GM12873 (cell line): ENCODE data around the gene CDC42BPG.

Experiments used
- TF ChIP-seq, protein P1 (sequence below): IDR thresholded peaks from 2 replicates; pipeline ENCODE4 v1.5.1; 2012; ENCODE audit warnings: low read depth, mild to moderate bottlenecking, moderate library complexity, low read length, control low read depth; ENCODE audit not compliant: insufficient read depth; ENCODE audit errors: missing control alignments

CDC42BPG gene

DNA sequence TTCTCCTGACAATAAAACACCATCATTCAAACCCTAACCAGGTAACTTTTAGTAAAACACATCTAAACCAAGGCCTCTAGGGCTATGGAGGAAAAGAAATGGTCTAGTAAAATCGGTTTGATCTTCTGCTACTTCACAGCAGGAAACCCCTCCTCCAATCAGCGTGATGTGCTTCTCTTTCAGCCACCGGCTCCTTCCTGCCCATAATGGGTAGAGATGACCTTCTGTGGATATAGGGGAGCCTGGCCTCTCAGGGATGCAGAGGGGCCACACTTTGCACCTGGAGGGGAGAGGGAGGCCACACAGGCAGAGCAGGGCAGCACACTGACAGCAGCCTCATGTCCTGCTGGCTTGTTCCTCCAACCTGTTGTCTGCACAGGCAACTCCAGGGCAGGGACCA is 27.0 kb upstream of the CDC42BPG start:
- TF ChIP-seq, protein P1, sequence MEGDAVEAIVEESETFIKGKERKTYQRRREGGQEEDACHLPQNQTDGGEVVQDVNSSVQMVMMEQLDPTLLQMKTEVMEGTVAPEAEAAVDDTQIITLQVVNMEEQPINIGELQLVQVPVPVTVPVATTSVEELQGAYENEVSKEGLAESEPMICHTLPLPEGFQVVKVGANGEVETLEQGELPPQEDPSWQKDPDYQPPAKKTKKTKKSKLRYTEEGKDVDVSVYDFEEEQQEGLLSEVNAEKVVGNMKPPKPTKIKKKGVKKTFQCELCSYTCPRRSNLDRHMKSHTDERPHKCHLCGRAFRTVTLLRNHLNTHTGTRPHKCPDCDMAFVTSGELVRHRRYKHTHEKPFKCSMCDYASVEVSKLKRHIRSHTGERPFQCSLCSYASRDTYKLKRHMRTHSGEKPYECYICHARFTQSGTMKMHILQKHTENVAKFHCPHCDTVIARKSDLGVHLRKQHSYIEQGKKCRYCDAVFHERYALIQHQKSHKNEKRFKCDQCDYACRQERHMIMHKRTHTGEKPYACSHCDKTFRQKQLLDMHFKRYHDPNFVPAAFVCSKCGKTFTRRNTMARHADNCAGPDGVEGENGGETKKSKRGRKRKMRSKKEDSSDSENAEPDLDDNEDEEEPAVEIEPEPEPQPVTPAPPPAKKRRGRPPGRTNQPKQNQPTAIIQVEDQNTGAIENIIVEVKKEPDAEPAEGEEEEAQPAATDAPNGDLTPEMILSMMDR, result no peak

DNA sequence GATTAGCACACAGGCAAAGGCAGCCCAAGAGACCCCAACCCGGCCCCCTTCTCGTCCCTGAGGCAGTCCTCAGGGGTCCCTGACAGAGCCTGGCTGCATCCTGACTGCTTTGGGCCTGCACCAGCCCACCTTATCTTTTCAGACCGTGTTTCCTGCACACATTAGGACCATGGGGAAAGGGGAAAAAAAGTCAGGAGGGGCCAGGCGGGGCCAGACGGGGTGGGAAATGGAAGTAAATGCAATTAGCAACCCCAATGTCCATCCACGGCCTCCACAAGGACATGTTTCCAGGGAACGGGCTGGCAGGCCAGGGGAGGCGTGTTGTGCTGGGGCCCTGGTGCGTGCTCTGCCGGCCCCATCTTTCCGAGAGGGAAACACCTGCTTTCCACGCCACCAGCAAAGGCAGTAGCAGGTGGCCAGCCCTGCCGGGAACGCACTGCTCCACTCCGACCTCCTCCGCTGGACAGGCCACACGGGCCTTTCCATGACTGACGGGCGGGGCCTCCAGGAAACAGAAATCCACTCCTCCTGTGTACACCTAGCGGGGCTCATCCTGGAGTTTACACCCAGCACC is 26.5 kb upstream of the CDC42BPG start:
- TF ChIP-seq, protein P1, result no peak

DNA sequence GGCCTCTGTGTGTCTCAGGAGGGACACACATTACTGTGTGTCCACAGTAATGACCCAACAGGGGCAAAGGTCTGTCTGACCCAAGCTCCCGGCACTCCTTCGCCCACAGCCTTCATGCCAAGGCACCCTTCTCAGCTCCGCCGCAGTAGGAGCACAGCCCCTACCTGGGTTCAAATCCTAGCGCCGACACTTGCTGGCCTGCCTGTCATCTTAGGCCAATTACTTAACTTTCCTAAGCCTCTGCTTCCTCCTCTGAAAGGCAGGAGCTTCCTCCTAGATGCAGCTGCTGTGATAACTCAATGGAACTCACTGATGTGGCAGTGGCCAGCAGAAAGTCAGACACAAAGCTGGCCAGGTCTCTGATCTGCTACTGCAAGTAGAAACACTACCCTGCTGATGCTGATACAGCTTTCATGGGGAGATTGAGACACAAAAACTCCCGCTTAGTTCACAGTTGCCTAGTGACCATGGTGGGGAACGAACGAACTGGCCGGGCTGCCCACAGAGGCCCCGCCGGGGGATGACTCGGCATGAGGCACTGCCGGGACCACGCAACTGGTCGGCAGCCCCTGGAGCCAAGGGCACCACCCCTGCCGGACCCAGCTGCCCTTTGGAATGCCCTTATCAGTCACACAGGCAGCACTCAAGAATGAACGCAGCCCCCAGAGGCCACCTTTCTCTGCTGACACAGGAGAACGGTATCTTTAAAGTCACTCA is 25.9 kb upstream of the CDC42BPG start:
- TF ChIP-seq, protein P1, result no peak

DNA sequence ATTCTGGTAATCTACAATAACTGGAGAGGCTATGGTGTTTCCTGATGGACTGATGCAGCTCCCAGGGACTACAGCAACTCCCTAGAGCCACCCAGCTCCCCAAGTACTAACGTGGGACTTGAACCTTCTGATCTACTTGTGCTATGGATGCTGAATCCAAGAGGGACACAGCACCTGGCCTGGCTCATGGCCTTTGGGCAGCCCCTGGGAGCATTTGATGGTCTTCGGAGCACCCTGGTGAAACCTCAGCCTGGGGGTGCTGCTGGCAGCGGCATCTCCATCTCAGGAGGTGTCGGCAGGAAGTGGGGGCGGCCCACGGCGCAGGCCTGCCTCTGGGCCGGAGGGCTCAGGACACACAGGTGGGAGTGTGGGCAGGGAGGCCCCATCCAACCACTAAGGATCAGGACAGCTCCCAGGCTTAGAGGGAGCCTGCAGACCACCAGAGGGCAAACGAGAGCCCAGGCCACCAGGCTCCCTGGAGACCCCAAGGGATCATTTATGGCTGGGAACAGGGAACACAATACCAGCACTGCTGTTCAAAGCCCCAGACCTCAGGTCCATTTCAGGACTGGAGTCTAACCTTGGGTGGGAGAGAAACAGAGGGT is 25.2 kb upstream of the CDC42BPG start:
- TF ChIP-seq, protein P1, result peak; percentile 63

DNA sequence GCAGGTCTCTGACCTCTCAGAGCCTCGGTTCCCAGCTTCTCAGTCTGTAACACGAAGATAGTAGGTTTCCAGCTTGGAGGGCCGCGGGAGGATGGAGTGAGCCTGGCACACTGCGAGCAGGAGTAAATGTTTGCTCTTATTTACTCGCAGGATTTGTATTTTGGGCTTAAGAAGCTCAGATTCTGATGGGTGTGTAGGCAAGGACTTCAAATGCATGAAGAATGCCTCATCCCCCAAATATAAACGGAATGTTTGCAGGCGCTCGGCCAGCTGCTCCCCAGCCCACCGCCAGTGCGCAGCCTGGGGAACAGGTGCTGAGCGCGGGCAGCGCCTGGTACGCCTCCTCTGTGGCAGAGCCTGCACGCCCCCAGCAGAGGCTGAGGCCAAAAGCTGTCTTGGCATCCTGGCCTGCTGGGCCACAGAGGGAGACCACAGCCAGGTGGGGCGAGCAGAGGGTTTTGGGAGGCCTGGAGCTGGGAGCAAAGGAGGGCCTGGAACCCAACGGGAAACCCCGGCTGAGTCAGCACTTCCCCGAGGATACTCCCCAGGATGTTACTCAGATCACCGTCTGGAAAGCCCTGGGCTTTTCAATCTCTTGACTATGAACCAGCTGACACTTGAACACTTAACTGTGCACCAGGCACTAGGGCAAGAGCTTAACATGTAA is 24.6 kb upstream of the CDC42BPG start:
- TF ChIP-seq, protein P1, result no peak

DNA sequence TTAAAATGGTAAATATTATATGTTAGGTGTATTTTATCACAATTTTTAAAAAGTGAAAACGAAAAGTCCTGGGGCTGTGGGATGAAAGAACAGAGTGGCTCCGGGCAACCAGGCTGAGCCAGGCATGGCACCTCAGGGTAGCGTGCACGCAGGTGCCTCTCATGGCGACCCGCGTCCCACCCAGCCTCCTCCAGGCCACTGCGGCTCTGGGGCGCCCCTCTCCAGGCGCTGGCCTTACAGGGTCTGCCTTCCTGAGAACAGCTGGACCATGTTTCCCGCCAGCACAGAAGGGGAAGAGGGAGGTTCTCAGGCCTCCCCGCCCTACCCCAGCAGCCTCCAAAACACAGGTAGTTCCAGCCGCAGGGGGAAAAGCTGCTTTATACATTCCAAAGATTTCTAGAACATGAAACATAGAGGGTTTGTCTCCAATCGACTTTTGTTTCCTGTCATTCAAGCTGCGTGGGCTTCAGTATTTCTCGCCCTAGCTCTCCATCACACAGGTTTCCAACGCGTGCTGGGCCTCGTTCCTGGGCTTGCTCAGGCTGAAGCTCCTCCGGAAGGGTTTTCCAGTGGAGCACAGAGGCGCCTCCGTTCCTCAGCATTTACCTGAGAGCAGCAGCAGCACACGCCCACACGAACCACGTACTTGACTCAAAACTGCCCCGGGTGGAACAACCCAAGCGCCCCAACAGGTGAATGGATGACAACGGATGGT is 23.5 kb upstream of the CDC42BPG start:
- TF ChIP-seq, protein P1, result no peak

DNA sequence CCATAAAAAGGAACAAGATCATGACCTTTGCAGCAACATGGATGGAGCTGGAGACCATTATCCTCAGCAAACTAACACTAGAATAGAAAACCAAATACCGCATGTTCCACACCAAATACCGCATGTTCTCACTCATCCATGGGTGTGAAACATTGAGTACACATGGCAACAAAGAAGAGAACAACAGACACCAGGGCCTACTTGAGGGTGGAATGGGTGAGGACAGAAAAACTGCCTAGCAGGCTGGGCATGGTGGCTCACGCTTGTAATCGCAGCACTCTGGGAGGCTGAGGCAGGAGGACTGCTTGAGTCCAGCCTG is 21.7 kb upstream of the CDC42BPG start:
- TF ChIP-seq, protein P1, result no peak
